SU-DHL-6 (cell line): Measurements from ENCODE around the gene MORN5.

Experiments
- H2AFZ ChIP-seq: fragments of 200-600 bp; sonication (generic); 2 replicates; pipeline ENCODE4 v1.6.1; 2014; ENCODE audit warnings: low read depth, mild to moderate bottlenecking, moderate library complexity, mixed read lengths, antibody characterized with exemption, low read length; ENCODE audit not compliant: severe bottlenecking
- H3F3A ChIP-seq: fragments of 200-600 bp; shearing (Covaris generic); 2 replicates; pipeline ENCODE4 v1.6.0; 2016; ENCODE audit warnings: antibody characterized with exemption, mild to moderate bottlenecking; ENCODE audit not compliant: insufficient read depth
- H3K27ac ChIP-seq: fragments of 200-600 bp; sonication (generic); 2 replicates; pipeline ENCODE4 v1.5.1; 2016; ENCODE audit warnings: low read depth, mild to moderate bottlenecking, low read length, moderate library complexity, mixed read lengths
- H3K27me3 ChIP-seq: fragments of 200-600 bp; sonication (generic), shearing (Covaris generic); 2 replicates; pipeline ENCODE4 v1.6.0; 2014; ENCODE audit warnings: mild to moderate bottlenecking, low read length
- H3K36me3 ChIP-seq: fragments of 200-600 bp; sonication (generic); 2 replicates; pipeline ENCODE4 v1.6.1; 2014; ENCODE audit warnings: mild to moderate bottlenecking, low read length, mixed read lengths
- H3K4me2 ChIP-seq: fragments of 300-600, 200-600 bp; shearing (Covaris generic), sonication (generic); 2 replicates; pipeline ENCODE4 v1.6.0; 2014; ENCODE audit warnings: low read length, low read depth, mild to moderate bottlenecking; ENCODE audit not compliant: poor library complexity, severe bottlenecking
- H3K4me3 ChIP-seq: fragments of 200-600 bp; sonication (generic); 2 replicates; pipeline ENCODE4 v1.5.1; 2014; ENCODE audit warnings: antibody characterized with exemption, low read length, mild to moderate bottlenecking, mixed read lengths; ENCODE audit not compliant: insufficient read depth, poor library complexity, severe bottlenecking
- H3K79me2 ChIP-seq: fragments of 200-600 bp; sonication (generic); 2 replicates; pipeline ENCODE4 v1.6.1; 2014; ENCODE audit warnings: mild to moderate bottlenecking, low read length, moderate library complexity; ENCODE audit not compliant: insufficient read depth
- H3K9ac ChIP-seq: fragments of 200-600 bp; sonication (generic); 2 replicates; pipeline ENCODE4 v1.7.0; 2014; ENCODE audit warnings: mild to moderate bottlenecking, low read length
- H3K9me2 ChIP-seq: fragments of 200-600 bp; sonication (generic); replicated peaks from 2 replicates; pipeline ENCODE4 v1.6.1; 2014; ENCODE audit warnings: low read length; ENCODE audit not compliant: insufficient read depth
- H3K9me3 ChIP-seq: fragments of 200-600 bp; sonication (generic); 2 replicates; pipeline ENCODE4 v1.6.1; 2014; ENCODE audit warnings: low read length, mixed read lengths; ENCODE audit not compliant: insufficient read depth
- H4K20me1 ChIP-seq: fragments of 200-600 bp; sonication (generic); 2 replicates; pipeline ENCODE4 v1.6.1; 2014; ENCODE audit warnings: low read depth, mild to moderate bottlenecking, antibody characterized with exemption, low read length, moderate library complexity, mixed read lengths
- EZH2phosphoT487 ChIP-seq: fragments of 200-600 bp; sonication (generic), shearing (Covaris generic); conservative IDR thresholded peaks from 2 replicates; pipeline ENCODE4 v1.6.1; 2018; ENCODE audit warnings: mild to moderate bottlenecking, antibody characterized with exemption, low read length, moderate library complexity, mixed read lengths
- TF ChIP-seq, protein P1 (sequence below): fragments of 200-600 bp; sonication (generic); IDR thresholded peaks from one replicate; pipeline ENCODE4 v1.5.1; 2017; ENCODE audit warnings: antibody characterized with exemption, mild to moderate bottlenecking, low read length, moderate library complexity; ENCODE audit not compliant: insufficient read depth, poor library complexity, severe bottlenecking

Gene MORN5

DNA sequence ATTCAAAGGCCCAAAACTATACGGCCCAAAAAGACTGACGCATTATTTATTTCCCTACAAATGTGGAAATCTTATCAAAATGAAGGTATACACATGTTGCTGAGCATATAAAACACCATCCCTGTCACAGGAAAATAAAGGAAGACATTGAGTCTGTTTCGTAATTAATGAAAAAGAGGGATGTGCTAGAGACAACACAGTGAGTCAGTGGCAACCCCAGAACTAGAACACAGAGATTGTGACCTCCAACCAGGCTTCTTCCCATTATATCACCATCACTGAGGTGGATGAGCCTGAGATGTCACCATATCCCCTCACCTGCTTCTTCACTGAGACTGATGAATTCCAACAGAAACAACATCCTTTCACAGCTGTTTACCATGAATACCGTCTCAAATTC lies 3.9 kb upstream of the MORN5 start:
- Histone ChIP-seq H2AFZ (no peak overlapping the region), H3K27ac (no peak overlapping the region), H3K27me3 (no peaks in the 10 kb centered on the region), H3K9me2 (no peaks in the 10 kb centered on the region), H4K20me1 (no peaks in the 10 kb centered on the region), H3K36me3 (no peaks in the 10 kb centered on the region), H3F3A (no peaks in the 10 kb centered on the region), H3K9me3 (no peaks in the 10 kb centered on the region), H3K79me2 (peaks cover 50% of the 10 kb centered on the region), H3K4me3 (no peak overlapping the region), H3K4me2 (no peak overlapping the region), H3K9ac (no peak overlapping the region)
- TF ChIP-seq, protein P1, sequence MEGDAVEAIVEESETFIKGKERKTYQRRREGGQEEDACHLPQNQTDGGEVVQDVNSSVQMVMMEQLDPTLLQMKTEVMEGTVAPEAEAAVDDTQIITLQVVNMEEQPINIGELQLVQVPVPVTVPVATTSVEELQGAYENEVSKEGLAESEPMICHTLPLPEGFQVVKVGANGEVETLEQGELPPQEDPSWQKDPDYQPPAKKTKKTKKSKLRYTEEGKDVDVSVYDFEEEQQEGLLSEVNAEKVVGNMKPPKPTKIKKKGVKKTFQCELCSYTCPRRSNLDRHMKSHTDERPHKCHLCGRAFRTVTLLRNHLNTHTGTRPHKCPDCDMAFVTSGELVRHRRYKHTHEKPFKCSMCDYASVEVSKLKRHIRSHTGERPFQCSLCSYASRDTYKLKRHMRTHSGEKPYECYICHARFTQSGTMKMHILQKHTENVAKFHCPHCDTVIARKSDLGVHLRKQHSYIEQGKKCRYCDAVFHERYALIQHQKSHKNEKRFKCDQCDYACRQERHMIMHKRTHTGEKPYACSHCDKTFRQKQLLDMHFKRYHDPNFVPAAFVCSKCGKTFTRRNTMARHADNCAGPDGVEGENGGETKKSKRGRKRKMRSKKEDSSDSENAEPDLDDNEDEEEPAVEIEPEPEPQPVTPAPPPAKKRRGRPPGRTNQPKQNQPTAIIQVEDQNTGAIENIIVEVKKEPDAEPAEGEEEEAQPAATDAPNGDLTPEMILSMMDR = no peak
- TF ChIP-seq EZH2phosphoT487 = no peak

DNA sequence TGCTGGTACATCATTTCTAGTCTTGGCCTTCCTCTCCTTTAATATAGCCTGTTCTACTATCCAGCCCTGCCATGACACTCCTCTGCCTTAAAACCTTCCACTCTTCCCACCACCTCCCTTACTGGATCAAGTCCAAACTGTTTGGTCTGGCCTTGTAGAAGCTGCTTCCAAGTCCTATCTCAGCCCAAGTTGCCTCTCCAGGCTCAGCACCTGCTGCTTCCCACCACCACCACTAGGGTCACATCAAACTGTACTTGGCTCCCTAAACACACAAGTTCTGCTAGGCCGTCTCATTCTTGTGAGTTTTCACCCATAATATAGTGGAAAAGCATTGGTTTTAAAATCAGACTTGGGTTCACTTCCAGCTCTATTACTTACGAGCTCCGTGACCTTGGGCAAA lies 1.5 kb upstream of the MORN5 start:
- no peaks in the 10 kb centered on the region for H3F3A ChIP-seq
- peak overlapping the region; percentile 78 for H3K4me3 ChIP-seq
- H3K27me3 ChIP-seq = no peaks in the 10 kb centered on the region
- peaks cover 50% of the 10 kb centered on the region for H3K79me2 ChIP-seq
- no peaks in the 10 kb centered on the region for H4K20me1 ChIP-seq
- H3K27ac ChIP-seq = no peak overlapping the region
- H3K9me3 ChIP-seq = peaks cover 7% of the 10 kb centered on the region; the same call in 1 of the 2 replicates
- peak overlapping the region; percentile 86 for H3K4me2 ChIP-seq
- H3K9me2 ChIP-seq = no peaks in the 10 kb centered on the region
- H2AFZ ChIP-seq = no peak overlapping the region
- no peaks in the 10 kb centered on the region for H3K36me3 ChIP-seq
- TF ChIP-seq EZH2phosphoT487 = no peak
- TF ChIP-seq, protein P1 = peak; percentile 60
- H3K9ac ChIP-seq = no peak overlapping the region

DNA sequence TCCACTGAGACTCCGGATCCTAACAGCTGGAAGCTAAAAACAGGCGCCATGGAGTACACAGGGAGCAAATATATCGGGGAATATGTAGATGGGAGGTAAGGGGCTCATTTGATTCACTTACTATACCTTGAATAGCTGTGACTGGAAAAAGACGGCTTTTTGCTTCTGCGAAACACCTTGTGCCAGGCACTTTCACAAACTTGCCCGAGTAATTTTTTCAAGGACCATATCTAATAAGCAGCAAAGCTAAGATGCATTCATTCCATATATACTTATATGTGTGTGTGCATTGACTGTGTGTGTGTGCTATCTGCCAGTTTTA lies 178 bp downstream of the MORN5 start:
- Histone ChIP-seq H3F3A (no peaks in the 10 kb centered on the region), H4K20me1 (no peaks in the 10 kb centered on the region), H3K79me2 (peaks cover 40% of the 10 kb centered on the region), H3K27me3 (no peaks in the 10 kb centered on the region), H2AFZ (peak overlapping the region; percentile 36), H3K27ac (no peak overlapping the region), H3K9me2 (no peaks in the 10 kb centered on the region), H3K4me3 (peak overlapping the region; percentile 78), H3K9ac (peak overlapping the region; percentile 77), H3K4me2 (peak overlapping the region; percentile 86), H3K9me3 (peaks cover 7% of the 10 kb centered on the region; the same call in 1 of the 2 replicates), H3K36me3 (no peaks in the 10 kb centered on the region)
- TF ChIP-seq, protein P1 = no peak
- TF ChIP-seq EZH2phosphoT487 = no peak
